ENCODE measurements around the gene EML6. TPM values are rescaled to one million over a fixed set of nuclear protein-coding genes. Genes with fewer than 3 reads are reported as not detected.

The EML6 gene
- total and polyA plus RNA-seq, 7 donors: 0.38 to 9.3 (median 2.5) TPM

- no peaks in the 10 kb centered on the region for H3K36me3 ChIP-seq (ENCODE audit: insufficient read depth in 1 of 2, low read depth in 1 of 2)
- intact Hi-C loops (cut with DNase I): no loop called here
- H3K9me3 ChIP-seq: no peaks in the 10 kb centered on the region
- H3K4me3 ChIP-seq: no peak overlapping the region
- DNase-seq: no peak
- peak; percentile 69 to 81 (median 78) for ATAC-seq
- WGBS, 3 donors: 42 to 63% (median 49%) methylated on average over 3 of the region's 3 CpGs
- no peaks in the 10 kb centered on the region for H3K27me3 ChIP-seq (ENCODE audit: insufficient read depth in 3 of 3, low read length in 2 of 3)
- H3K27ac ChIP-seq: no peak overlapping the region
- no peaks in the 10 kb centered on the region for H3K4me1 ChIP-seq
- no peak for TF ChIP-seq CTCF (IDR thresholded peaks at IDR 0.05)
Observed at GRCh38 chr2:54859416-54859815, 136.0 kb downstream of the EML6 start.

GRCh38 chr2:54859997-54860701 is 136.7 kb downstream of the EML6 start:
- WGBS, 3 donors: 65 to 71% (median 67%) methylated on average over 7 of the region's 7 CpGs
- no peaks in the 10 kb centered on the region for H3K27me3 ChIP-seq (ENCODE audit: insufficient read depth in 3 of 3, low read length in 2 of 3)
- ATAC-seq (peak; percentile 52 to 88 (median 84)), DNase-seq (no peak)
- H3K4me1 ChIP-seq: no peaks in the 10 kb centered on the region
- H3K36me3 ChIP-seq (ENCODE audit: insufficient read depth in 1 of 2, low read depth in 1 of 2): no peaks in the 10 kb centered on the region
- H3K27ac ChIP-seq: no peak overlapping the region
- no peaks in the 10 kb centered on the region for H3K9me3 ChIP-seq
- intact Hi-C loops (cut with DNase I): no loop called here
- no peak for TF ChIP-seq CTCF (IDR thresholded peaks at IDR 0.05)
- H3K4me3 ChIP-seq: no peak overlapping the region

- no peak for DNase-seq
- no peak for ATAC-seq
- WGBS, 3 donors: 93 to 98% (median 95%) methylated on average over 4 of the region's 4 CpGs
Observed at GRCh38 chr2:54862229-54862628, 138.8 kb downstream of the EML6 start.

GRCh38 chr2:54862742-54863141 is 139.3 kb downstream of the EML6 start:
- H3K27ac ChIP-seq: no peak overlapping the region
- WGBS, 3 donors: 87 to 94% (median 93%) methylated on average over 2 of the region's 2 CpGs
- no peaks in the 10 kb centered on the region for H3K9me3 ChIP-seq
- no peaks in the 10 kb centered on the region for H3K27me3 ChIP-seq (ENCODE audit: insufficient read depth in 3 of 3, low read length in 2 of 3)
- no peak for TF ChIP-seq CTCF (IDR thresholded peaks at IDR 0.05)
- DNase-seq (no peak), ATAC-seq (no peak)
- H3K4me1 ChIP-seq: no peaks in the 10 kb centered on the region
- intact Hi-C loops (cut with DNase I): no loop called here
- H3K36me3 ChIP-seq (ENCODE audit: insufficient read depth in 1 of 2, low read depth in 1 of 2): no peaks in the 10 kb centered on the region
- H3K4me3 ChIP-seq: no peak overlapping the region

More at GRCh38 chr2:54862229-54862628, 138.8 kb downstream of the EML6 start:
- Histone ChIP-seq H3K4me3 (no peak overlapping the region), H3K36me3 (ENCODE audit: insufficient read depth in 1 of 2, low read depth in 1 of 2) (no peaks in the 10 kb centered on the region), H3K27me3 (ENCODE audit: insufficient read depth in 3 of 3, low read length in 2 of 3) (no peaks in the 10 kb centered on the region), H3K4me1 (no peaks in the 10 kb centered on the region), H3K27ac (no peak overlapping the region), H3K9me3 (no peaks in the 10 kb centered on the region)
- TF ChIP-seq CTCF (IDR thresholded peaks at IDR 0.05): no peak
- intact Hi-C loops (cut with DNase I): no loop called here

- Histone ChIP-seq H3K4me3 (no peak overlapping the region), H3K27ac (no peak overlapping the region), H3K9me3 (no peaks in the 10 kb centered on the region), H3K4me1 (no peaks in the 10 kb centered on the region), H3K36me3 (ENCODE audit: insufficient read depth in 1 of 2, low read depth in 1 of 2) (no peaks in the 10 kb centered on the region), H3K27me3 (ENCODE audit: insufficient read depth in 3 of 3, low read length in 2 of 3) (no peaks in the 10 kb centered on the region)
- no peak for DNase-seq
- TF ChIP-seq CTCF (IDR thresholded peaks at IDR 0.05): no peak
- ATAC-seq: no peak
- intact Hi-C loops (cut with DNase I): no loop called here
- 58 to 71% (median 58%) methylated on average over 5 of the region's 5 CpGs for WGBS, 3 donors
Observed at GRCh38 chr2:54863660-54864059, 140.2 kb downstream of the EML6 start.

Measured in psoas muscle (tissue), 8 donors.